Mammary microvascular endothelial cell (primary cell): ENCODE data around the gene SMCO2. TPM values are rescaled to one million over a fixed set of nuclear protein-coding genes. Genes with fewer than 3 reads are reported as not detected.

Experiments used
- total RNA-seq: library from RNA; depleted of rRNA; stranded (reverse); fragments of >200 nt; gene quantifications from 2 replicates; pipeline ENCODE4 v1.2.3, GENCODE V29; 2015

Gene SMCO2
- 0.13 TPM in 1 of 2 replicates, not detected in the other for total RNA-seq

DNA sequence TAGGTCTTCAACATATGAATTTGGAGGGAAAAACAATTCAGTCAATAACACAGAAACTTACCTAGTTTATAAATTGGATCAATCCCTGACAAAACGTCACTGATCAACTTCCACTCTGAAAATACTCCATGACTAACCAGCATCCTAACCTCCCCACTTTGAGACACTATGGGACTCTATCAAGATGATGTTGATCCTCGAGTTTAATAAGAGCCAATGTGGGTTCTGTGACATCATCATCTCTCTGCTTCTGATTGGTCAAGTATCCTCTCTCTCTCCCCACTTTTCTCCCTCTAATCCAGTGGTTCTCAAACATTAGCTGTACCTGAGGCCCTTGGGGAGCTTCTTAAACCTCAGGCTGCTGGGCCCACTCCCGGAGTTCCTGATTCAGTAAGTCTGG is at the start of gene SMCO2:
TSS of gene SMCO2 (plus strand) at position 301 of the 400 bp plus-strand sequence. CDS start 23,896 bp downstream, outside the sequence.

DNA sequence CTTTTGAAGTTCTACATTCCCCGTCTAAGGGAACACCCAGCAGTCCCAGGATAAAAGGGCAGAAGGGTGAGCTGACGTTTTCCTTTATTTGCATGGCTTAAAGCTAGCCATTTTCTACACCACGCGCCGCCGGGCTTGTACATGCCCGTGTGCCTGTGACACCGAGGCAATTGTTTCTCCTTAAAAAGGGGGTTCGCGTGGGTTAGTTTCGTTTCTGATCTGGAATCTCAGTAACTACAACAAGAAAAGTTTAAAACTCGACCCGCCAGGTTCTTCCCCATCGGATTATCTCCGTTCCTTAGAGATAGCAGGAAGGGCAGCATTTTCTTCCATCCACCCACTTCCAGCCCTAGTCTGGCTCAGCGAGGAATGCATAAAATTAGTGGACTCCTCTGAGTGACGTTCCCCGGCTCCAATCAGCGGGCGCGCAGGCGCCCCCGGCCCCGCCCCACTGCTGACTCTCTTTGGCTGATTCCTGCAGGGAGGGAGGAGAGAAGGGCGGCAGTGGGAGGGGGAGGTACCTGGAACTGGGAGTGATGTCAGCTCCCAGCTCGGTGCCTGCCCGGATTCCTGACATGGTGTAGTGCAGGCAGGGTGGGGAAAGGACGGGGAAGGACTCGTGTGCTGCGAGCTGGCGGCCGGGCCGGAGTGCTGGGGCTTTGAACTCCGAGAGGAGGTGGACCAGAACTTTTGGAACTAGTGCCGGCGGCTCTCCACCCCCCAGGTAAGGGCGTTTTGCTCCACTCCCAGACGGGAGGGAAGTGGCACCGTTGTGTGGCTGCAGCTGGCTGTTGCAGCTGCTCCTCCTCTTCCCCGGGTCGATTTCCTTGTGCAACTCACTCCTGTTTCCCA is 77.3 kb downstream of the SMCO2 start, which contains the start of gene PPFIBP1:
TSS of gene PPFIBP1 (plus strand) at position 565 of the 852 bp plus-strand sequence. CDS start 109,191 bp downstream, outside the sequence.

Other genes with a start within 250 kb of the SMCO2 start
- 9.6 and 12.0 TPM in 2 replicates for gene STK38L, start 202.4 kb upstream of the SMCO2 start, total RNA-seq
- gene BMAL2, start 113.9 kb upstream of the SMCO2 start, total RNA-seq, result 29.8 and 33.0 TPM in 2 replicates
- 99.8 and 110 TPM in 2 replicates for gene PPFIBP1, start 77.5 kb downstream of the SMCO2 start, total RNA-seq
- gene REP15, start 249.7 kb downstream of the SMCO2 start, total RNA-seq, result 2.1 and 4.7 TPM in 2 replicates